Measurements from ENCODE around the gene LARP1.
A peak's percentile ranks its signal among the peaks of the same experiment; 100 is the strongest.
"Not testable (repeated sequence)": the region's sequence is repeated elsewhere in the genome, so short reads cannot be mapped to it uniquely, and the experiment has no call there.

Gene LARP1

GRCh38 chr5:154824070-154824469 lies 68.9 kb downstream of the LARP1 start:
- no peak for DNase-seq (ENCODE audit: low spot score)

- no peak for DNase-seq (ENCODE audit: low spot score)
These were observed 74.0 kb downstream of the LARP1 start for GRCh38 chr5:154829181-154829588.

GRCh38 chr5:154829589-154830218 lies 74.5 kb downstream of the LARP1 start:
- no peak for DNase-seq (ENCODE audit: low spot score)

- DNase-seq (ENCODE audit: low spot score): no peak
These were observed 75.0 kb downstream of the LARP1 start for GRCh38 chr5:154830219-154830595.

GRCh38 chr5:154830596-154830995 lies 75.4 kb downstream of the LARP1 start:
- DNase-seq (ENCODE audit: low spot score): no peak

- no peak for DNase-seq (ENCODE audit: low spot score)
These were observed 76.3 kb downstream of the LARP1 start for GRCh38 chr5:154831451-154831850.

- DNase-seq (ENCODE audit: low spot score): not testable (repeated sequence)
These were observed 77.6 kb downstream of the LARP1 start for GRCh38 chr5:154832804-154833203.

GRCh38 chr5:154834053-154834452 lies 78.9 kb downstream of the LARP1 start:
- DNase-seq (ENCODE audit: low spot score): no peak

- not testable (repeated sequence) for DNase-seq (ENCODE audit: low spot score)
These were observed 80.5 kb downstream of the LARP1 start for GRCh38 chr5:154835701-154836052.

- DNase-seq (ENCODE audit: low spot score): no peak
These were observed 81.0 kb downstream of the LARP1 start for GRCh38 chr5:154836225-154836624.

- DNase-seq (ENCODE audit: low spot score): no peak
These were observed 82.1 kb downstream of the LARP1 start for GRCh38 chr5:154837009-154837901.

- DNase-seq (ENCODE audit: low spot score): no peak
These were observed 85.5 kb downstream of the LARP1 start for GRCh38 chr5:154840435-154841272.

GRCh38 chr5:154841273-154841661 lies 86.1 kb downstream of the LARP1 start:
- no peak for DNase-seq (ENCODE audit: low spot score)

GRCh38 chr5:154842689-154843530 lies 87.7 kb downstream of the LARP1 start:
- no peak for DNase-seq (ENCODE audit: low spot score)

- DNase-seq (ENCODE audit: low spot score): no peak
These were observed 89.6 kb downstream of the LARP1 start for GRCh38 chr5:154844809-154845208.

GRCh38 chr5:154849264-154849785 lies 94.1 kb downstream of the LARP1 start:
- DNase-seq (ENCODE audit: low spot score): no peak

GRCh38 chr5:154849791-154850201 lies 94.6 kb downstream of the LARP1 start:
- DNase-seq (ENCODE audit: low spot score): no peak

- DNase-seq (ENCODE audit: low spot score): peak; percentile 83
These were observed 95.3 kb downstream of the LARP1 start, which contains the start of gene FAXDC2 for GRCh38 chr5:154850255-154851062. FAXDC2 (minus strand) TSS chr5:154850603; CDS start chr5:154838178, 12,425 bp downstream.

- no peak for DNase-seq (ENCODE audit: low spot score)
These were observed 96.2 kb downstream of the LARP1 start for GRCh38 chr5:154851351-154851750.

GRCh38 chr5:154857530-154858296 lies 102.5 kb downstream of the LARP1 start:
- peak; percentile 98 for DNase-seq (ENCODE audit: low spot score)
